Adrenal gland (tissue), 5 donors: ENCODE data around the gene GALNT18.

ENCODE experiments used
- POLR2A ChIP-seq, 2 donors: fragments of 450-650 bp; IDR thresholded peaks; one replicate each; pipeline ENCODE4 v1.6.1; 2017; ENCODE audit warnings: antibody characterized with exemption in 2 of 2, mild to moderate bottlenecking in 2 of 2, moderate library complexity in 1 of 2
- TF ChIP-seq, protein P1 (sequence below), 6 experiments: fragments of 450-650 bp in 4 of 6; fragments of 200-600 bp in 2 of 6; sonication (generic) in 1 of 6; IDR thresholded peaks; 1 replicate in 5 of 6; 2 replicates in 1 of 6; pipeline versions ENCODE4 v1.5.1 to v1.8.0; 2016 to 2021; ENCODE audit warnings: antibody characterized with exemption in 6 of 6, mild to moderate bottlenecking in 2 of 6, moderate library complexity in 1 of 6
- donor health status: DM: no; HTN: no; CAD: no.

DNA sequence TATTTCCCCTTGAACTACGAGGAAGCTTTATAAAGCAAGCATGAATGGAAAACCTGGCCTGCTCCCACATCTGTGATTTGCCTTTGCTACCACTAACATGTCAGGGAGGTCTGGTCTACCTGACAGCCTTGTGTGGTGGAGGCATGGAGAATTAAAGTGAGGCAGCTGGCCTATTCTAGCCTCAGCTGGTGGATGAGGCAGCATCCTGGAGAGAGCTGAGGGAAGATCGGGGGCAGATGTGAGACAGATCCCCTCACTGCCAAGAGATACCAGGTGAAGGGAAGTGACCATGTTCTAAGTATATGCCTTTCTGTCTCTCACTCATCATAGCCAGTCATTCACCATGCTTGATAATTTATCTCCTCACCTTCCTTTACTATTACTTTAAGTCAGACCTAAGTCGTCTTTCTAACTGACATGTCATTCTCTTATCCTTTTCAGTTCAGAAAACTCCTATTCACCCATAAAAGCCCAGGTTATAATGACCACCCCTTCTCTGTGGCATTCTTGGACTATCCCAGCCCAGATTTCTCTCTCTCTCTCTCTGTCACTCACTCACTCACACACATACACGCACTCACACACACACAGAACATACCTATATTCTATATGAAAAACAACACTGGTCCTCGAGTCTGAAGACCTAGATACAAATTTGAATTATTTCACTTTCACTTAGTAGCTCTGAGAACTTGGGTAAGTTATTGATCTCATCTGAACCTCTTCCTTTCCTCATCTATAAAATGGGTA is 359.5 kb downstream of the GALNT18 start:
- TF ChIP-seq, protein P1, sequence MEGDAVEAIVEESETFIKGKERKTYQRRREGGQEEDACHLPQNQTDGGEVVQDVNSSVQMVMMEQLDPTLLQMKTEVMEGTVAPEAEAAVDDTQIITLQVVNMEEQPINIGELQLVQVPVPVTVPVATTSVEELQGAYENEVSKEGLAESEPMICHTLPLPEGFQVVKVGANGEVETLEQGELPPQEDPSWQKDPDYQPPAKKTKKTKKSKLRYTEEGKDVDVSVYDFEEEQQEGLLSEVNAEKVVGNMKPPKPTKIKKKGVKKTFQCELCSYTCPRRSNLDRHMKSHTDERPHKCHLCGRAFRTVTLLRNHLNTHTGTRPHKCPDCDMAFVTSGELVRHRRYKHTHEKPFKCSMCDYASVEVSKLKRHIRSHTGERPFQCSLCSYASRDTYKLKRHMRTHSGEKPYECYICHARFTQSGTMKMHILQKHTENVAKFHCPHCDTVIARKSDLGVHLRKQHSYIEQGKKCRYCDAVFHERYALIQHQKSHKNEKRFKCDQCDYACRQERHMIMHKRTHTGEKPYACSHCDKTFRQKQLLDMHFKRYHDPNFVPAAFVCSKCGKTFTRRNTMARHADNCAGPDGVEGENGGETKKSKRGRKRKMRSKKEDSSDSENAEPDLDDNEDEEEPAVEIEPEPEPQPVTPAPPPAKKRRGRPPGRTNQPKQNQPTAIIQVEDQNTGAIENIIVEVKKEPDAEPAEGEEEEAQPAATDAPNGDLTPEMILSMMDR (IDR thresholded peaks at IDR 0.05) = no peak
- no peak for TF ChIP-seq POLR2A (IDR thresholded peaks at IDR 0.05)
